Measurements from ENCODE around the gene PALLD. TPM values are rescaled to one million over a fixed set of nuclear protein-coding genes. Genes with fewer than 3 reads are reported as not detected.

Gene PALLD
- total and polyA plus RNA-seq, 2 donors (not counting 3 experiments of a cell fraction or from before 2014, with no cell fraction given) = 13.4 to 48.2 TPM

GRCh38 chr4:168524006-168524405 is 27.2 kb downstream of the PALLD start:
- Histone ChIP-seq H4K20me1 (replicated peaks; ENCODE audit: control insufficient read depth, extremely low read depth, insufficient read depth, low read length) (no peaks in the 10 kb centered on the region), H3K79me2 (ENCODE audit: control insufficient read depth, insufficient read depth, low read length) (no peaks in the 10 kb centered on the region), H3K27ac (ENCODE audit: insufficient read depth, low read depth, low read length) (no peak overlapping the region), H2AFZ (ENCODE audit: low read depth, low read length) (no peak overlapping the region), H3K9ac (replicated peaks; ENCODE audit: extremely low read depth, insufficient read depth, low read length) (no peak overlapping the region), H3K27me3 (ENCODE audit: control insufficient read depth in 2 of 2, insufficient read depth in 2 of 2, low read length in 2 of 2) (no peaks in the 10 kb centered on the region), H3K4me1 (ENCODE audit: control insufficient read depth, extremely low read depth, insufficient read depth, low read length) (peaks cover 9% of the 10 kb centered on the region), H3K9me1 (replicated peaks; ENCODE audit: control insufficient read depth, extremely low read depth, insufficient read depth, low read length) (no peaks in the 10 kb centered on the region), H3K4me2 (ENCODE audit: insufficient read depth, low read length) (no peak overlapping the region), H3K36me3 (ENCODE audit: control insufficient read depth in 2 of 2, extremely low read depth in 1 of 2, insufficient read depth in 2 of 2, low read length in 2 of 2) (no peaks in the 10 kb centered on the region), H3K9me3 (replicated peaks; ENCODE audit: control insufficient read depth, insufficient read depth, low read length) (no peaks in the 10 kb centered on the region), H3K4me3 (replicated peaks in 1 of 3; ENCODE audit: insufficient read depth in 1 of 3, low read depth in 1 of 3, low read length in 3 of 3) (no peak overlapping the region)
- POLR2A ChIA-PET = no interaction called here
- FAIRE-seq (peak; percentile 68), DNase-seq (ENCODE audit: low read depth, low spot score) (peak; percentile 46)
- BruUV-seq (replicated peaks) = no TSS peak
- CTCF ChIA-PET = interaction anchor here (0.8 to 2.2 kb wide), 7 partner anchors 9 to 397 kb away, joined by 3 to 13 read pairs (median 3); no protein-coding TSS in a partner anchor
- TF ChIP-seq GATA2 (IDR thresholded peaks at IDR 0.05; ENCODE audit: insufficient read depth, insufficient read length, low read depth, low read length) (no peak), MYC (IDR thresholded peaks at IDR 0.05; ENCODE audit: low read depth, low read length) (no peak), EZH2 (IDR thresholded peaks at IDR 0.05; ENCODE audit: borderline replicate concordance, low read depth, low read length, severe bottlenecking) (no peak), JUN (IDR thresholded peaks at IDR 0.05; ENCODE audit: borderline replicate concordance, insufficient read depth, insufficient read length, low read depth) (peak; percentile 32), FOS (IDR thresholded peaks at IDR 0.05; ENCODE audit: borderline replicate concordance, insufficient read depth, low read length) (peak; percentile 77)
- dilution Hi-C loops (cut with MboI; ENCODE audit: extremely low pct_ligation_motif_present, low sequenced_read_pairs) (loop anchor here (25.0 kb wide), 1 partner anchor 388 kb away; no protein-coding TSS in a partner anchor), intact Hi-C loops (cut with micrococcal nuclease) (no loop called here)

DNA sequence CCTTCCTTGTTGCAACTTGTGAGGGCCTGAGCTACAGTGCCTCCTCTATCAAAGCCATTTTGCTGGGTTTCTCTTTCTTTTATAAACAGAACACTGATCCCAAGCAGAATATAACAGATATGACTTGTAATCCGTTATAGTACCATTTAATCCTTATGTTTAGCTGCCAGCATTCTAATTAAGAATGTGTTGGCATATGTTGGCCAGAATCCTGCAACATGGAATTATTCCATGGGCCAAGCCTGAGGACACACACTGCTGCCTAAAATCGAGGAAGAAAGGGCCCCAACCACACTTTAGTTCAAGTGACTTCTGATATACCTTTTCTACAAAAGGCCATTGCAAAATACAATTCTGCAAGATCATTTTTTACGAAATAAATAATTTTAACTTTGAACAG is 28.0 kb downstream of the PALLD start:
- H2AFZ ChIP-seq (ENCODE audit: low read depth, low read length) = no peak overlapping the region
- H3K27ac ChIP-seq (ENCODE audit: insufficient read depth, low read depth, low read length) = no peak overlapping the region
- intact Hi-C loops (cut with micrococcal nuclease) = no loop called here
- H3K36me3 ChIP-seq (ENCODE audit: control insufficient read depth in 2 of 2, extremely low read depth in 1 of 2, insufficient read depth in 2 of 2, low read length in 2 of 2) = no peaks in the 10 kb centered on the region
- no peaks in the 10 kb centered on the region for H3K9me1 ChIP-seq (replicated peaks; ENCODE audit: control insufficient read depth, extremely low read depth, insufficient read depth, low read length)
- peaks cover 9% of the 10 kb centered on the region for H3K4me1 ChIP-seq (ENCODE audit: control insufficient read depth, extremely low read depth, insufficient read depth, low read length)
- ChIA-PET POLR2A (no interaction called here), CTCF (interaction anchor here (1.3 kb wide), 1 partner anchor 11 kb away, joined by 3 read pairs; no protein-coding TSS in a partner anchor)
- no TSS peak for BruUV-seq (replicated peaks)
- H3K4me3 ChIP-seq (replicated peaks in 1 of 3; ENCODE audit: insufficient read depth in 1 of 3, low read depth in 1 of 3, low read length in 3 of 3) = no peak overlapping the region
- H3K27me3 ChIP-seq (ENCODE audit: control insufficient read depth in 2 of 2, insufficient read depth in 2 of 2, low read length in 2 of 2) = no peaks in the 10 kb centered on the region
- FAIRE-seq (no peak), DNase-seq (ENCODE audit: low read depth, low spot score) (no peak)
- dilution Hi-C loops (cut with MboI; ENCODE audit: extremely low pct_ligation_motif_present, low sequenced_read_pairs) = loop anchor here (25.0 kb wide), 1 partner anchor 387 kb away; no protein-coding TSS in a partner anchor
- no peak overlapping the region for H3K4me2 ChIP-seq (ENCODE audit: insufficient read depth, low read length)
- no peak overlapping the region for H3K9ac ChIP-seq (replicated peaks; ENCODE audit: extremely low read depth, insufficient read depth, low read length)
- no peaks in the 10 kb centered on the region for H3K79me2 ChIP-seq (ENCODE audit: control insufficient read depth, insufficient read depth, low read length)
- H4K20me1 ChIP-seq (replicated peaks; ENCODE audit: control insufficient read depth, extremely low read depth, insufficient read depth, low read length) = no peaks in the 10 kb centered on the region
- no peak for TF ChIP-seq MYC (IDR thresholded peaks at IDR 0.05; ENCODE audit: low read depth, low read length)
- no peak for TF ChIP-seq POLR2A (IDR thresholded peaks at IDR 0.05; ENCODE audit: low read depth, low read length)
- TF ChIP-seq, protein P1, sequence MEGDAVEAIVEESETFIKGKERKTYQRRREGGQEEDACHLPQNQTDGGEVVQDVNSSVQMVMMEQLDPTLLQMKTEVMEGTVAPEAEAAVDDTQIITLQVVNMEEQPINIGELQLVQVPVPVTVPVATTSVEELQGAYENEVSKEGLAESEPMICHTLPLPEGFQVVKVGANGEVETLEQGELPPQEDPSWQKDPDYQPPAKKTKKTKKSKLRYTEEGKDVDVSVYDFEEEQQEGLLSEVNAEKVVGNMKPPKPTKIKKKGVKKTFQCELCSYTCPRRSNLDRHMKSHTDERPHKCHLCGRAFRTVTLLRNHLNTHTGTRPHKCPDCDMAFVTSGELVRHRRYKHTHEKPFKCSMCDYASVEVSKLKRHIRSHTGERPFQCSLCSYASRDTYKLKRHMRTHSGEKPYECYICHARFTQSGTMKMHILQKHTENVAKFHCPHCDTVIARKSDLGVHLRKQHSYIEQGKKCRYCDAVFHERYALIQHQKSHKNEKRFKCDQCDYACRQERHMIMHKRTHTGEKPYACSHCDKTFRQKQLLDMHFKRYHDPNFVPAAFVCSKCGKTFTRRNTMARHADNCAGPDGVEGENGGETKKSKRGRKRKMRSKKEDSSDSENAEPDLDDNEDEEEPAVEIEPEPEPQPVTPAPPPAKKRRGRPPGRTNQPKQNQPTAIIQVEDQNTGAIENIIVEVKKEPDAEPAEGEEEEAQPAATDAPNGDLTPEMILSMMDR (IDR thresholded peaks at IDR 0.05; ENCODE audit: extremely low read depth in 1 of 2, insufficient read depth in 1 of 2, low read depth in 1 of 2, low read length in 2 of 2) = no peak
- TF ChIP-seq GATA2 (IDR thresholded peaks at IDR 0.05; ENCODE audit: insufficient read depth, insufficient read length, low read depth, low read length) = no peak
- no peak for TF ChIP-seq FOS (IDR thresholded peaks at IDR 0.05; ENCODE audit: borderline replicate concordance, insufficient read depth, low read length)
- TF ChIP-seq, protein P2, sequence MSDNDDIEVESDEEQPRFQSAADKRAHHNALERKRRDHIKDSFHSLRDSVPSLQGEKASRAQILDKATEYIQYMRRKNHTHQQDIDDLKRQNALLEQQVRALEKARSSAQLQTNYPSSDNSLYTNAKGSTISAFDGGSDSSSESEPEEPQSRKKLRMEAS (IDR thresholded peaks at IDR 0.05; ENCODE audit: insufficient read depth, insufficient read length) = no peak
- TF ChIP-seq JUN (IDR thresholded peaks at IDR 0.05; ENCODE audit: borderline replicate concordance, insufficient read depth, insufficient read length, low read depth) = no peak
- no peaks in the 10 kb centered on the region for H3K9me3 ChIP-seq (replicated peaks; ENCODE audit: control insufficient read depth, insufficient read depth, low read length)

Measured in endothelial cell of umbilical vein (primary cell).